Stimulated activated CD8-positive, alpha-beta memory T cell treated with anti-CD3 and anti-CD28 coated beads, Interleukin-2, amount 100 ng/mL, for 48 hours (primary cell): Measurements from ENCODE around the gene KLF12.

Experiments used
- DNase-seq, 2 donors: peaks; one replicate each; pipeline ENCODE4 v3.0.0-alpha.2; 2020; ENCODE audit warnings: low read depth in 2 of 2

KLF12 gene

DNA sequence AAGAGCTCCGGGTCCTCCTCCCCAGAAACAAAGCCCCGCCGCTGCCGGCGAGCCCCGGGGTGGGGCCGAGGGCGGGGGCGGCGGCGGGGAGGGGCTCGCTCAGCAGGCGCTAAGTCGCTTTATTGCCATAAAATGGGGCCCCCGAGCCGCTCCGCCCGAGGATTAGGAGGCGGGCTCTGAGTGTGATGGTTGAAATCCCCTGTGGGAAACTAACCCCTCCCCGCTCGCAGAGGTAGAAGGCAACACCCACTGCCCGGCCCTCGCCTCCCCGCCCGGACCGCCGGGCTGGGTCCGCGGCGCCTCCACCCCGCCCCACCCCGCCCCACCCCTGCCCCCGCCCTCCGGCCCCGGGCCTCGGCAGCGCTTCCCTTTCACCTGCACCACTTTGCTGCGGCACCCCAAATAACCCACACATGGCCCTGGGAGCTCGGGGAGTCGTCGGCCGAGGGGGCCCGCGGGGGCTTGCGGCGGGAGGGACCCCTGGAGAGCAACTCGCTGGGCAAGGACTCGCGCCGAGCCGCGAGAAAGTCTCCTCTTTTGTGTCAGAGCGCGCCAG, at the start of gene KLF12:
Gene KLF12 (minus strand): TSS at position 184 of the 556 bp plus-strand sequence.
- DNase-seq = peak; percentile 88

DNA sequence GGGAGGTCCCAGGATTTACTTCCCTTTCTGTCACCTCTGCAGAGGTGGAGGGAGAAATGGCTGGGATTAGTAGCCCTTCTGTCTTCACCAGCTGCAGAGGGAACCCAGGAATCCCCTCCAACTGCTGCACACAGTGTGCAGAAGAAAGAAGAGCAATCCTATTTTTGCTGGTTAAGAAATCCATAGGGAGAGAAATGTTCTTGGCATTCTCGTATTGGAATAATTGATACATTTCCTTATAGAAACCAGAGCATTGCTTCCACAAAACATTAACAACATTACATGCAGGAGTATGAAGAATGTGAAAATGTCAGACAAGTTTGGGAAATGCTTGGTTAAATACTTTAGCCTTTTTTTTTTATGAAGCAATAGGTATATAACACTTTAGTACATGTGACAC, 48.3 kb upstream of the KLF12 start:
- no peak for DNase-seq

GRCh38 chr13:74174810-74175209, 40.6 kb upstream of the KLF12 start:
- no peak for DNase-seq

- no peak for DNase-seq
These were observed 39.6 kb upstream of the KLF12 start for GRCh38 chr13:74173822-74174221.

GRCh38 chr13:74171641-74172040, 37.4 kb upstream of the KLF12 start:
- DNase-seq = no peak

GRCh38 chr13:74169676-74170075, 35.5 kb upstream of the KLF12 start:
- DNase-seq = no peak

DNA sequence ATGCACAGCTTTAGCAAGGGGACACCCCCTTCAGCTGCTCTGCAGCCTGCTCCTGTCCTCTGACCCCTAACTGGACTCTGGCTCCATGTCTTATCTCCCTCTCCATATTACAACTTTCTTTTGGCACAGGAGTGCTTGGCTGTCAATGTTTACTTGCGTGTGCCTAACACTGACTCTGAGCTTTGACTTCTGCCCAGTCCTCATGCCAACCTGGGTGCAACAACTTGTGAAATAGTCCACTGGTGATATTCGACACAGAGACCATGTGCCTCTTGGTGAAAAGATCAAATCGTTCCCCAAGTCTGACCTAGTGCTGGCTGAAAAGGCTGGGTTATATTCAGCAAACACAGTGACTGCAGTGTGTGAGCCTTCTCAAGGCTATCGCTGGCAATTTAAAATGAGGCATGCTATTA, 34.1 kb upstream of the KLF12 start:
- DNase-seq = no peak

GRCh38 chr13:74166261-74167004, 32.2 kb upstream of the KLF12 start:
- no peak for DNase-seq

DNA sequence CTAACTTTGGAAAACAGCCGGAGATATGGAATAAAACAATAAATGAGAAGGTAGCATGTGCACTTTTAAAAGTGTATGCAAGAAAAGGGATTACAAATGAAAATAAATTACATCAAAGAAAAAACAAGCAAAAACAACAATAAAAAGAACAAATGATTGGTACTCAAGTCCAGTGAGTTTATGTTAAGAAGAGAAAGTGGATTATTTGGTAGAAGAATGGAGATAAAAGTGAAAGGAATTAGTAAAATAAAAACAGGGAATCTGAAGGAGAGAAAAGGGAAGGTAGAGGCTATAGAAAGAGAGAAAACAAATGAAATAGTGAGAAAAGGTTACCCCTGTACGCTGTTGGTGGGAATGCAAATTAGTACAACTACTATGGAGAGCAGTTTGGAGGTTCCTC, 28.6 kb upstream of the KLF12 start:
- DNase-seq = no peak

DNA sequence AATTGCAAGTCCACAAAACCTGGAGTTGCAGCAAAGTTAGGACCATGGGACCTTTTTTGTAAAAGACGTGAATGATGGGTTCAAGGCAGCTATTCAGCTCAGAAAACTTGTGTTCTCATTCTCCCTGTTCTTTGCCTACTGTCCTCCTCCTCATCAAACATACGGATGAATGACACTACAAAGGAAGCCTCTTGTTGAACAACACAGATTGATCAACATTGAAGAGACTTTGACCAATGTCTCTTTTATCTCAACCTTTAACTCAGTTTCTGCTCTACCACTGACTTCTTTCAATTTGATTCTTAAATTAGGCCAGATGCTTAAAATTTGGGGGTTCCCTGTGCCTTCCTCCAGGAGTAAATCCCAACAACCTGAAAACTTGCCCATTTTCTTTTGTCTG, 27.9 kb upstream of the KLF12 start:
- DNase-seq = no peak

DNA sequence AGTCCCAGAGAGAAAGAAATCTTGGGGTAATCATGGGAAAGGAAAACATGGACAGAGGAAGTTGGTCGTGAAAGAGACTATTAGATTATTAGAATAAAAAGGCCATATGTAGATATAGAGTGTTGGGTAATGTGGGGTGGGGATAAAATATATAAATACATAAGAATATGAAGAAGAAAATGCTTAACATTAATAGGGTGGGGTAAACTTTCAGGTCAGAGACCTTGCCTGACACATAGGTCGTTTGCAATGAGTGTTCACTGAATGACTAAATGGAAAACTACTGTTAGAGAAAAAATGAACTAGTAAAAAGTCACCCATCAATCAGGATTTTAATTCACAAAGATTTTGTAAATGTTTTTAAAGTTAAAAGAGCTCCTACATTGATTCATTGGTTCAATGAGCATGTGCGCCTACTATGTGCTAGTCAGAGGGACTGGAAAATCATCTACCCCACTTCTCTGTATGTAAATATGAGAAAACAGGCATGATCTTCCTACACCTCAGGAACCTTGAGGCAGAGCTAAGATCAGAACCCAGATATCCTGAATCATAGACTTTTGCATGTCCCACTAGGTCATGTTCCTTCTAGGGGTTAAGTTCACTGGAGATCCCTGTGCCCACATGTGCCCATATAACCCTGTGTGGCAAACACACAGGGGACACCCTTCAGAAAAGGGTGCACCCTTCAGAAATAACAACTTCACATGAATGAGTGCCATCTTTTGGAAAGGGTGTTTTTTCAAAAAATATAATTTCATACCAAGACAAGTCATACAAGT, 24.6 kb upstream of the KLF12 start:
- DNase-seq = no peak

- DNase-seq = no peak
These were observed 23.8 kb upstream of the KLF12 start for GRCh38 chr13:74158028-74158427.

DNA sequence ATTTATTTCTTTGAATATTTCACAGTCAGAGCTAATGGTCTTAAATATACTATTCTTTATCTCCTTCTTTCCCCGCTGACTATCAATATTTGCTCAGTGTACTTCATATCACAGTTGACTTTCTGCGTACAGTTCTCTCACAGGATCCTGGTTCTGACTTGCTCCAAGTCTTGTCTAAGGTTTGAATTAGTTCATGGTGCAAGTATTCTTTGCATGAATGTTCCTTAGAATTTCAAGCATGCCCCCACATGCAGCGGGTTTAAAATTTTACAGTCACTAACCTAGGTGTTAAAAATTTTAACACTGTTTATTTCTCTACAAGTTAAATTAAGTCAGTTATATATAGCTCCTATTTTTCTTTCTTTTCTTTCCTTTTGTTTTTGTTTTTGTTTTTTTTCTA, 20.8 kb upstream of the KLF12 start:
- DNase-seq = no peak

- no peak for DNase-seq
These were observed 19.1 kb upstream of the KLF12 start for GRCh38 chr13:74153316-74153715.

- DNase-seq = no peak
These were observed 17.7 kb upstream of the KLF12 start for GRCh38 chr13:74151859-74152258.

- no peak for DNase-seq
These were observed 14.1 kb upstream of the KLF12 start for GRCh38 chr13:74148352-74148751.

- no peak for DNase-seq
These were observed 11.2 kb upstream of the KLF12 start for GRCh38 chr13:74145249-74145975.

GRCh38 chr13:74144269-74144668, 10.1 kb upstream of the KLF12 start:
- no peak for DNase-seq

- no peak for DNase-seq
These were observed 8.1 kb upstream of the KLF12 start for GRCh38 chr13:74142257-74142656.

DNA sequence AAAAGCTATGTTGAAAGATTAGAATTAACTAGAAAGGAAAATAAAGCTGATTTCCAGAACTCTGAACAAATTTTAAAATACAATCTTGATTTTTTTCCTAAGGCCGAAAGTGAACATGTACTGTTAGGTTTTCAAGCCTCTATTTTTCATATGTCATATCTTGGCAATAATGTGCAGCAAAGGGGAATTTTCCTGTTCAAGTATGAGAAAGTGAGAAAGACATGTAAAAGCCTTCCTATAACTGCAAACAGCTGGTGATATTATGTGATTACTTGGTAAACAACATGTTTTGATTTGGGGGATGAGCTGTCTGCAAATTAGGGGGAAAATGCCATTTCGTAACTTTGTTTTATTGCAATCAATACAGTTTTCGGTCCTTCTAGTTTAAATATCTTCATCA, 4.0 kb upstream of the KLF12 start:
- DNase-seq = no peak

DNA sequence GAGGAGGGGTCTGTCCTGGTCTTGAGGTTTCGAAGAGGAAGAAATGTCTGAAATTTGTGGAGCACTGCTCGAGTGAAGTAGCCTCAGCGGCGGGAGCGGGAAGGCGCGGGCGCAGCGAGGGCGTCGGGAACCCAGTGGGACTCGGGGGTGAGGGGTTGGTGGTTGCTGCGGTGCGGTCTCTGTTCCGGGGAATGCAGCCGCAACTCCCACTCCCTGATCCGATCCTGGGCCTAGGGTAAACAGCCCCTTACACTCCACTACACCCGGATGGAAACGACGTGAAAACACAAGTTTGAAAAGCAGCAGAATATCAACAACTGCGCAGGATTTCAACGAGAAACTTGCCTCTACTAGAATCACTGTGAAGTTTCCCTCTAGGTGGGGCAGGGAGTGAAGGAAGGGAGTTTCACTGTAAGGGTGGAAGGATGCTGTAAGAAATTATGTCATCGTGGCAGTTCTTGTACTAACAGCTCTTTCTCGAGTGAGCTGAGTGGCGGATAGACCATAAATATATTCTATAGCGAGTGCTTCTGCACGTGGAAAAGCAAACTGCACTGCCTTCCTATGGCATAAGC, 2.0 kb upstream of the KLF12 start:
- DNase-seq = no peak
